HG03565 (cell line): Measurements from ENCODE around the gene RELA.

Source experiments
- ATAC-seq: cut with Tn5 transposase; IDR thresholded peaks from one replicate; pipeline ENCODE4 v1.9.1; 2021; ENCODE audit warnings: mild to moderate bottlenecking, moderate library complexity; ENCODE audit not compliant: unreplicated experiment

RELA gene

DNA sequence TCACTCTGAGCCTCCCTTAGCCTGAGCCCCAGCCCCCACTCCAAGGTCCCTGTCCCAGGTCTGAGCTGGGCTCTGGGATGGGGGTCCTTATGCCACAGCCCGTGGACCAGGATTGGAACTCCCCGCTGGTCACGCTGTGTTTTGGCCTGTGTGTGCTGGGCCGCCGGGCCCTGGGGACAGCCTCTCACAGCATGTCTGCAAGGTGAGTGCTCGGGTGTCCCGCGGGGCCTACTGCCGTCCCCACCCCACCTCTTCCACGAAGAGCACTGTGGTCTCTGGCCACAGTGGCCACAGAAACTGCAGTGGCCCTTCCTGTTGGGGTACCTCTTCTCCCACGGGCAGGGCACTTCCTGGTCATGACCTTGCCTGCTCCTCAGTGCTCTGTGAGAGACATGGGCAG is 28.3 kb downstream of the RELA start:
- no peak for ATAC-seq

DNA sequence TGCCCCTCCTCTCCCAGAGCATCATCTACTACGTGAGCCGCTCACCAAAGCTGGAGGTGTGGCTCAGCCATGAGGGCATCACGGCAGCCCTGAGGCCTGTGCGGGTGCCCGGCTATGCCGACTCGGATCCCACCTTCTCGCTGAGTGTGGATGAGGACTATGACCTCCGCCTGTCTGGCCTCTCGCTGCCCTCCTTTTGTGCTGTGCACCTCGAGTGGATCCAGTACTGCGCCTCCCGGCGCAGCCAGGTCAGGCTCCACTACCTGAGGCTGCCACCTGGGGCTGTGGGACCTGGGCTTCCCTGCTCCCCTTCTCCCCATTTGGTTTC is 28.6 kb downstream of the RELA start:
- ATAC-seq, result no peak

DNA sequence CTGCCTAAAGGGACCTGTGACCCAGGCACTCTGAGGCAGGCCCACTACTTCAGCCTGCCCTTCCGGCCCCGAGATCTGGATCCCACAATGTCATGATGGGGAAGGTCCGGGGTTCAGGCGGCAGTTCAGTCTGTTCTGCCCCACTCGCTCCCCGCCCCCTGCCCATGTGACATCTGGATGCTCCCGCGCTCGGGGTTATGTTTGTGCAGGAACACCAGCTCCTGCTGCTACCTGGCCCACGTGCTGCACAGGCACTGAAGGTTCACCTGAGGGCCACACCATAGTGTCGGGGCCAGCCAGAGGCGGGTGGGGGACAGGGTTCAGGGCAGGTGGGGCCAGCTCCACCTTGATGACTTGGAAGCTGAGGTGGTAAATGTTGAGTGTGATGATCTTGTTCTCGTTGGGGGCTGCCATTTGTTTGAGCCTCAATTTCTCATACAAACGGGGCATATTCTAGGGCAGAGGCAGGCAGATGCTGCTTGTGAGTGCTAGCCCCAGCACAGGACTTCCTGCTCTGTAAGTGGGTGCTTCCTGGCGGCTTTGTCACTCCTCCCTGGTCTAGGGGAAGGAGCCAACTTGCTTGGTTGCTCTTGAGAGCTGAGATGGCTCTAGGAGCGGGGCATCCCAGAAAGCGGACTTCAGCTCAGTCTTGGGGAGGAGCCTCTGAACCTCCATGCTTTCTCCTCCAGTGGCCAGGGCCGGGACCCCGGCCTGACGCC is 29.2 kb downstream of the RELA start:
- no peak for ATAC-seq

DNA sequence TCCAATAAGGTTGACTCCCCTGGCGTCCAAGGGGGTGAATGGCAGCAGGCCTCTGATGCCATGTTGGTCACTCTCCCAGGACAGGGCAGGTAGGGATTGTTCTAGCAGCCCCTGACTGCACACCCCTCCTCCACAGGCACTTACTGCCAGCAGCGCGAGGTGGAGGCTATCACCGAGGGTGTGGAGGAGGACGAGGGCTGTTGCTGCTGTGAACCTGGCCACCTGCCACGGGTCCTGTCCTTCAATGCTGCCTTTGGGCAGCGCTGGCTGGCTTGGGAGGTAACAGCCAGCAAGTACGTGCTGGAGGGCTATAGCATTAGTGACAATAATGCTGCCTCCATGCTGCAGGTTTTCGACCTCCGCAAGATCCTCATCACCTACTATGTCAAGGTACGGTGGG is 32.5 kb downstream of the RELA start:
- no peak for ATAC-seq

DNA sequence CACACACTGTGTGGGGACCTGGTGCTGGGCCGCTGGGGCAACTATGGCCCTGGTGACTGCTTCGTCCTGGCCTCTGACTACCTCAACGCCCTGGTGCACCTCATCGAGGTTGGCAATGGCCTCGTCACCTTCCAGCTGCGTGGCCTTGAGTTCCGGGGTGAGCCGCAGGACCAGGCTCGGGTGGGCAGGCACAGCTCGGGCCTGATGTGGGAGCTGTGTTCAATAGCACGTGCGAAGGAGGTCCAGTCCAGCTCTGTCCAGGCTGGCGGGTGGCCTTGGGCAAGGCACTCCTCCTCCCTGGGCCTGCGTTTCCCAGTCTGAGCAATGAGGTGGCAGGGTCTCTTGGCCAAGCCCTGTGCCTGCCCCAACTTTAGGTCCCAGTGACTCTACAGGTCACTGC is 33.1 kb downstream of the RELA start:
- ATAC-seq, result no peak

DNA sequence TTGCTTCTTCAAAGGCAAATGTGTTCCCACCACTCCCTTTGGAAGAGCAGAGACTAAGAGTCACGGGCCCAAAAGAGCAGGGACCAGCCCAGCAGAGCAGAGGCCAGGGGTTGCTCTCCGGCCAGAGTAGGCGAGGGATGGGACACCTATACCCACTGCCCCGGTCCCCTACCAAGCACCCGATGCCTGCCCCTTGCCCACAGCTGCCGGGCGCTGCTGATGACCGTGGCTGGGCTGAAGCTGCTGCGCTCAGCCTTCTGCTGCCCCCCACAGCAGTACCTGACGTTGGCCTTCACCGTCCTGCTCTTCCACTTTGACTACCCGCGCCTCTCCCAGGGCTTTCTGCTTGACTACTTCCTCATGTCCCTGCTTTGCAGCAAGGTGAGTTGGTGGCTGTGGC is 35.5 kb downstream of the RELA start:
- ATAC-seq, result no peak

DNA sequence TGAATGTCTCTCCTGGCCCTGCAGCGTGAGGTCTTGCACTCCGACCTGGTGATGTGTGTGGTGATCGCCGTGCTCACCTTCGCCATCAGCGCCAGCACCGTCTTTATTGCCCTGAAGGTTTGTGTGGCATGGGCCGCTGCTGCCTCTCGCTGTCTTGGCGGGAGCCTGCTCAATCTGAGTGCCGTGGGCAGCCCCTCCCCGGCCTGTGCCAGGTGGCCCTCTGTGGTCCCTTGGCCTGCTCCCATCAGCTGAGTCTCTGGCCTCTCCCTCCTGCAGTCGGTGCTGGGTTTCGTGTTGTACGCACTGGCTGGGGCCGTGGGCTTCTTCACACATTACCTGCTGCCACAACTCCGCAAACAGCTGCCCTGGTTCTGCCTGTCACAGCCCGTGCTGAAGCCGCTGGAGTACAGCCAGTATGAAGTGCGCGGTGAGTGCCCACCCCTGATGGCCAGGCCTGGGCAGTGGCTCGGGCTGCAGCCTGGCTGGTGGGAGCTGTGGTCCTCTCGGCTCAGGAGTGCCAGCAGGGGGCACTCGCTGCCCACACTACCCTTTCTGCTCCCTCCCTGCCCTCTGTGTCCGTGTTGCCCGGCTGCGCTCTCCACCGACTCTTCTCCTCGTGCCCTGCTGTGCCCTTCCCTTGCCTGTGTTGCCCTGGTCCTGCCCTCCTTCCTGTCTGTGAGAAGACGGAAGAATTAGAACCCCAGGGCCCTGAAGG is 36.9 kb downstream of the RELA start:
- ATAC-seq, result no peak

DNA sequence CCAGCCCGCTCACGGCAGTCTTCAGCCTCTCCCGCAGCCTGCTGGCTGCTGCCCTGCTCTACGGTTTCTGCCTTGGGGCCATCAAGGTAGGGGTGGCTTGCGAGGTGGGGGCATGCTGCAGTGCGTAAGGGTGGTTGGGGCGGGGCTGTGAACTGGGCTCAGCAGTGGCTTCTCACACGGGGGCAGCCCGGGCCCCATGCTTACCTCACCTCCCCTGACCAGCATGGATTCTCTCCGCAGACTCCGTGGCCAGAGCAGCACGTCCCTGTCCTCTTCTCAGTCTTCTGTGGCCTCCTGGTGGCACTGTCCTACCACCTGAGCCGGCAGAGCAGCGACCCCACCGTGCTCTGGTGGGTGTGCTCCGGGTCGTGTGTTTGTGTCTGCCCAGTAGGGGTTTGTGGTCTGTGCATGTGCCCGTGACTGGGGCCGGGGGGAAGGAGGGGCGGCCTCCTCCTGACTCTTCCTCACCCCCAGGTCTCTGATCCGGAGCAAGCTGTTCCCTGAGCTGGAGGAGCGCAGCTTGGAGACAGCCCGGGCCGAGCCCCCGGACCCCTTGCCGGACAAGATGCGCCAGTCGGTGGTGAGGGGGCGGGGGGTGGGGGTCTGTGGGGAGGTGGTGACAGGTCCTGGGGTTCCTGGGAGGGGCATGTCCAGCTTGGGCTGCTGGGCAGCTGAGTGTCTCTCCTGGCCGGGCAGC is 37.6 kb downstream of the RELA start:
- no peak for ATAC-seq

DNA sequence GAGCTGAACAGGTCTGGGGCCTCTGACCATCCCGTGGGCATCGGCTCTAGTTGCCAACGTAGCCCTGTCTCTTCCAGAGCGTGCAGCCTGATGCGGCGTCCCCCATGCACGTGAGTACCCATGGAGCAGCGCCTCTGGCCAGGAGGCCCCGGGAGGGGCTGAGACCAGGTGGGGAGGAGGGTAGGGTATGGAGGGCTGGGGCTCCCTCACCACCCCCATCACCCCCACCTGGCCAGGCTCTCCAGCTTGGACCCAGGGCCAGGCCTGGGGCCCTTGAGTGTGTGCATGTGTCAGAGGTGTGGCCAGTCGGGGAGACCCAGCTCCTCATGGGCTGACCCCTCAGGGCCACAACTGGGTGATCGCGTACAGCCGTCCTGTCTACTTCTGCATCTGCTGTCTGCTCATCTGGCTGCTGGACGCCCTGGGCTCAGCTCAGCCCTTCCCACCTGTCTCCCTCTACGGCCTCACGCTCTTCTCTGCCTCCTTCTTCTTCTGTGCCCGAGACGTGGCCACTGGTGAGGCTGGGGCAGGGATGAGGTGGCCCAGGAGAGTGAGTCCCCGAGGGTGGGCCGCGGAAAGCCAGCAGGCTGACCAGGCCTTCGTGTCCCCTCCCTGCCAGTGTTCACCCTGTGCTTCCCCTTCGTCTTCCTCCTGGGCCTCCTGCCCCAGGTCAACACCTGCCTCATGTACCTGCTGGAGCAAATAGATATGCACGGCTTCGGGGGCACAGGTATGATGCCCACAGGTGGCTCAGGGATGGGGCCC is 38.7 kb downstream of the RELA start:
- no peak for ATAC-seq

DNA sequence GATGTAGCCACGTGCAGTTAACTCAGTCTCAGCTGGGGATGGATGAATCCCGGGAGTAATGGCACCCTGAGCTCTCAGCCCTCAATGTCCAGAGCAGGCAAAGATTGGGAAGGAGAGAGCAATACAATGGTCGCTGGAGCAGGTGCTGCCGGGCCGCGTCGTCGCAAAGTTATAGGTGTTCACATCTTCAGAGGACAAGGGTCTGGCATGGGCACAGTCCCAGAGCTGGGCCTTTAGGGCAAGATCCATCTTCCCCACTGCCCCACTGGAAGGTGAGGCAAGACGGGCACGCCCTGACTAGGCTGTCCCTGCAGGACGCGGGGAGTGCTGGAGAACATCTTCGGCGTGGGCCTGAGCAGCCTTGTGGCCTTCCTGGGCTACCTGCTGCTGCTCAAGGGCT is 39.5 kb downstream of the RELA start:
- ATAC-seq, result no peak

DNA sequence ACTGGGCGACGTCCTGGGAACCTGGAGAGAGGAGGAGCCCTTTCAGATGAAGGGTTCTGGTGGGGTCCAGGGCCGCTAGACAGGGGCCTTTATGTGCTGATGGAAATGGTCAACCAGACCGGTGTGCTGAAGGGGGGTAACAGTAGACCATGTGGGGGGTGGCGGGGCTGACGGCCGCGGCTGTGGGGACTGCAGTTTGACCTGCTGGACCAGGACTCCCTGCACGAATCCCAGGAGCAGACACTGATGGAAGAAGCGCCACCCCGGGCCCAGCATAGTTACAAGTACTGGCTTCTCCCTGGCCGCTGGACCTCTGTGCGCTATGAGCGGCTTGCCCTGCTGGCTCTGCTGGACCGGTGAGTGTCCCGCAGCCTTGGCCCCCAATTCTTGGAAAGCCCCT is 40.7 kb downstream of the RELA start:
- no peak for ATAC-seq

DNA sequence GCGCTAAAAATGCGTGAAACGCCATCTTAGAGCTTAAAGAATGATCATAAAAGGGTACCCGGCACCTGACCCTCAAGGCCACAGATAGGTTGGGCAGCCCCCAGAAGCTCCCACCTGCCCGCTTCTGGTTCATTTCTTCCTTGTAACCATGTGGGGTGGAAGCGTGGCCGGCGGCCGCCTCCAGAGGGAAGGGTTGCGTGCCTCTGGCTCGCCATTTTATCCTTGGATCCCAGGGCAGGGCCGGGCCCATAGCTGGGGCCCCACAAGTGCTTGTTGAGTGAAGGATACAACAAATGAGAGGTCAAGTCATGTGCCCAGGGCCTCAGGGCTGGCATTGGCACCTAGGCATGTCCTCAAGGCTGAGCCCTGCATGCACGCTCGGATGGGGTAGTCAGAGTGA is 41.3 kb downstream of the RELA start:
- no peak for ATAC-seq

DNA sequence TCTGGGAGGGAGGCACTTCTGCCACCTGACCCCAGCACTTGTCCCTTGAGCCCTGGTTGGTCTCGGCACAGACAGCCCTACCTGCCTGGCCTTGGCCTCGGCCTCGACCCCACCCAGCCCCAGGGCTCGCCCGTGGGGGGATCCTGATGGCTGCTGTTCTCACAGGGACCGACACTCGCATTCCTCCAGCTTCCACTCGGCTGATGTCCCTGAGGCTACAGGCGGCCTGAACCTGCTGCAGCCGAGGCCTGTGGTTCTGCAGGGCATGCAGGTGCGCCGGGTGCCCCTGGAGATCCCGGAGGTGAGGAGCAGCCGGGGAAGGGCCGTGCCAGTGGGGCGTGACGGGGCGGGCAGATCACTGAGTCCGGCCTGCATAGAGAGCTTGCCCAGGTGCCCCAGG is 42.0 kb downstream of the RELA start:
- no peak for ATAC-seq

DNA sequence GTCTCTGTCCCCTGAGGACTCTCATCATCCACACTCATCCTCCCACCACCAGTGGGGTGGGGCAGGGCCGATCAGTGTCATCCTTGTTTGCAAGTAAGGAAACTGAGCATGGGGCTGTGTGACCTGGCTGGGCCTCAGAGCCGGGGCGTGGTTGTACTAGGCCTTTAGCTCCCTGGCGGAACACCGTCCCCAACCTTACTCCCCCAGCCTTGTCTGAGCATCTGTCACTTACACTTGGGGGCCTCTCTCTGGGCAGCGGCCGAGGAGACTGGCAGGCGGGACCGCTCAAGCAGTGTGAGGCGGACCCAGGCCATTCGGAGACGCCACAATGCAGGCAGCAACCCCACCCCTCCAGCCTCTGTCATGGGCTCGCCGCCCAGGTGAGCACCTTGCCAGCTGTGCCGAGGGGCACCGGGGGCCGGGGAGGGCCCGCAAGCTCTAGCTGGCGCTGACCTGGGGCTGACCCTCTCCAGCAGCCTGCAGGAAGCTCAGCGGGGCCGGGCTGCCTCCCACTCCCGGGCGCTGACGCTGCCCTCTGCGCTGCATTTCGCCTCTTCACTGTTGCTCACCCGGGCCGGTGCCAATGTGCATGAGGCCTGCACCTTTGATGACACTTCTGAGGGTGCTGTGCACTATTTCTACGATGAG is 43.3 kb downstream of the RELA start:
- no peak for ATAC-seq

DNA sequence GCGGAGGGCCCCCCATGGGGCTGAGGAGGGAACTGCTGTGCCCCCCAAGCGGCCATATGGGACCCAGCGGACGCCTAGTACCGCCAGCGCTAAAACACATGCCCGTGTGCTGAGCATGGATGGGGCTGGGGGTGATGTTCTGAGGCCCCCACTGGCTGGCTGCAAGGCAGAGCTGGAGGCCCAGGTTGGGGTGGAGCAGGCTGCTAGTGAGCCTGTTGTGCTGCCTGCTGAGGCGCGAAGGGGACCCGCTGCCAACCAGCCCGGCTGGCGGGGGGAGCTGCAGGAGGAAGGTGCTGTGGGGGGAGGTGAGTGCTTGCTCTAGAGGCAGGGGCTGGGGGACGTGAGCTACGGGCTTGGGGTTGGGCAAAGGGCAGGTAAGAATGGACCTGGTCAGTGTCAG is 44.0 kb downstream of the RELA start:
- ATAC-seq, result no peak

DNA sequence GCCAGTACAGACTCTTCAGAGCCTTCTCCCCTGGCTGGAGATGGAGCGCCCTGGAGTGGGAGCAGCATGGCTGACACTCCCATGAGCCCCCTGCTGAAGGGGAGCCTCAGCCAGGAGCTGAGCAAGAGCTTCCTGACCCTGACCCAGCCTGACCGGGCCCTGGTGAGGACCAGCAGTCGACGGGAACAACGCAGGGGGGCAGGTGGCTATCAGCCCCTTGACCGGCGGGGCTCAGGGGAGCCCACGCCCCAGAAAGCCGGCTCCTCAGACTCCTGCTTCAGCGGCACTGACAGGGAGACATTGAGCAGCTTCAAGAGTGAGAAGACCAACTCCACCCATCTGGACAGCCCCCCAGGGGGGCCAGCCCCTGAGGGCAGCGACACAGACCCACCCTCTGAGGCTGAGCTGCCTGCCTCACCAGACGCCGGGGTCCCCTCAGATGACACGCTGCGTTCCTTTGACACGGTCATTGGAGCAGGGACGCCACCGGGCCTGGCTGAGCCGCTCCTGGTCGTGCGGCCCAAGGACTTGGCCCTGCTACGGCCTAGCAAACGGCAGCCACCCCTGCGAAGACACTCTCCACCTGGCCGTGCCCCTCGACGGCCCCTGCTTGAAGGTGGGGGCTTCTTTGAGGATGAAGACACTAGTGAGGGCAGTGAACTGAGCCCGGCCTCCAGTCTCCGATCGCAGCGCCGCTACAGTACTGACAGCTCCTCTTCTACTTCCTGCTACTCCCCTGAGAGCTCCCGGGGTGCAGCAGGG is 44.5 kb downstream of the RELA start:
- no peak for ATAC-seq

DNA sequence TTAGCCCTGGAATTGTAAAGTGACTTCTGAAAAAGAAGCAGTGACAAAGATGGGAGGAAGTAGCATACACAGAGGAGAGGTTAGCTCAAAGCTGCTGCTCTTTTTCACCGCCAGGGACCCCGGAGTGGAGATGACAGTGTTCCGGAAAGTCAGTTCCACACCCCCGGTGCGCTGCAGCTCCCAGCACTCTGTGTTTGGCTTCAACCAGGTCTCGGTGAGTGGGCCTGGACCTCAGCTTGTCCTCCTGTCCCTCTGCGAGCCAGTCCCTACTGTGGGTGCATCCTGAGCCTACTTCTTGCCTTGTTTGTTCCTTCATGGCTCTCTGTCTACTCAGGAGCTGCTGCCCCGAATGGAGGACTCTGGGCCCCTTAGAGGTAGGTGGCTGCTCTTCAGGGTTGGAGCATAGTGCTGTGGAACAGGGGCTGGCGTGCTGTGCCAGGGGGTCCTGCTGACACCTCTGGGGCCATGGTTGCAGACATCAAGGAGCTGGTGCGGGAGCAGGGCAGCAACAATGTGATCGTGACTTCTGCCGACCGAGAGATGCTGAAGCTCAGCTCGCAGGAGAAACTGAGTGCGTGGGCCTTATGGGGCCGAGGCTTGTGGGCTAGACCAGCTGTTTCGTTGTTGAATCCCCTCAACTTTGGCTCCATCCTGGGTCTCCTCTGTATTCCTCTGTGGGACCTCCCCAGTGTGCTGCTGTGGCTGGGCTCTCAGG is 45.4 kb downstream of the RELA start:
- ATAC-seq, result no peak

DNA sequence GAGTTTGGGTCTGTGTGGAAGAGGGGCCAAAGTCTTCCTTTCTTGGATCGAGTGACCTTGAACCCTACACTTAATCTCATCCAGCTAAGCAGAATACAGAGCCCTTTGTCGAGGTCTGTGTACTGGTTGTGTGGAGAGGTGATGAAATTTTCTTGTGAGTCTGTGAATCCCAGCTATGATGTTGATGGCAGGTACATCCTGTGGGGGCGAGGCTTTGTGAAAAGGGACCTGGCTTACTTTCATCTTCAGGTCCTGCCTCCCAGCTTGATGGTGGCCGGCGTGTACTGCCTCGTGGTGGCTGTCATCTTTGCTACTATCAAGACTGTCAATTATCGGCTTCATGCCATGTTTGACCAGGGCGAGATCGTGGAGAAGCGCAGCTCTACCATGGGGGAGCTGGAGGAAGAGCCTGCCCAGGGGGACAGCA is 46.1 kb downstream of the RELA start:
- ATAC-seq, result no peak

DNA sequence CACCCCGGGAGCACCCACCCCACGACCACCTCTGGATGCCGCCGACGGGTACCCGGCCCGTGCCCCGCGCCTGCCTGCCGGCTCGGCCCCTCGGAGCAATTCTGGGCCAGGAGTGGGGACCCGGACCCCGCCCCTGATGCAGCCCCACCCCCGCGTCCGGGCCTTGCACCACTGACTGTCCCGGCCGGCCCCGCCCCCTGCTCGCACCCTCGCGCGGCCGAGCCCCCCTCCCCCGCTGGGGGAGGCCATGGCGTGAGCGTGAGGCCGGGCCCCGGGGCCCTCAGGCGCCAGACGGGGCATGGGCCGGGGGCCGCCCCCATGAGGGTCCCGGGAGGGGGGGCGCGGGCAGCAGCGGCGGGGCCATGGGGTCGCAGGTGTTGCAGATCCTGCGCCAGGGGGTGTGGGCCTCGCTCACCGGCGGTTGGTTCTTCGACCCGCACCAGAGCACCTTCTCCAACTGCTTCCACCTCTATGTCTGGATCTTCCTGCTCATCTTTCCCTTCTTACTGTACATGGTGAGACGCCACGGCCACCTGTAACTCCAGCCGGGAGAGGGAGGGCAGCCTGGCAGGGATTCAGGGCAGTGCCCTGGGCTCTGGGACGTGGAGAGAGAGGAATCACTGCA is 46.7 kb downstream of the RELA start:
- no peak for ATAC-seq
